Measurements from ENCODE around the gene DCTN1.

GRCh38 chr2:74399785-74400184, 19.7 kb upstream of the DCTN1 start:
- TF ChIP-seq CTCF (conservative IDR thresholded peaks at IDR 0.05; ENCODE audit: low read length): peak; percentile 82
- no peak for TF ChIP-seq EZH2phosphoT487 (IDR thresholded peaks at IDR 0.05; ENCODE audit: borderline replicate concordance)

Measured in Loucy (cell line).